Activated CD8-positive, alpha-beta memory T cell treated with anti-CD3 and anti-CD28 coated beads, Interleukin-2, amount 50 U/mL, for 24 hours (primary cell): ENCODE results near the gene GPR143.
"Not testable (repeated sequence)": the region's sequence is repeated elsewhere in the genome, so short reads cannot be mapped to it uniquely, and the experiment has no call there.

ENCODE experiments used
- DNase-seq: peaks from one replicate; pipeline ENCODE4 v3.0.0-alpha.2; 2020; ENCODE audit errors: extremely low read depth

Gene GPR143

GRCh38 chrX:9765737-9766097 is at the start of gene GPR143:
Gene GPR143 (minus strand): TSS chrX:9765847. CDS start chrX:9765817, 30 bp downstream.
- no peak for DNase-seq

- not testable (repeated sequence) for DNase-seq
Observed at GRCh38 chrX:9811086-9811485, 45.4 kb upstream of the GPR143 start.

- not testable (repeated sequence) for DNase-seq
Observed at GRCh38 chrX:9809876-9810275, 44.2 kb upstream of the GPR143 start.

GRCh38 chrX:9807355-9808182 is 41.9 kb upstream of the GPR143 start:
- DNase-seq = no peak

GRCh38 chrX:9805956-9806355 is 40.3 kb upstream of the GPR143 start:
- DNase-seq = no peak

- no peak for DNase-seq
Observed at GRCh38 chrX:9804444-9804843, 38.8 kb upstream of the GPR143 start.

GRCh38 chrX:9802737-9803136 is 37.1 kb upstream of the GPR143 start:
- no peak for DNase-seq

GRCh38 chrX:9797384-9798360 is 32.0 kb upstream of the GPR143 start:
- DNase-seq = no peak

GRCh38 chrX:9794495-9794894 is 28.8 kb upstream of the GPR143 start:
- no peak for DNase-seq

- no peak for DNase-seq
Observed at GRCh38 chrX:9790866-9791265, 25.2 kb upstream of the GPR143 start.

GRCh38 chrX:9789555-9789954 is 23.9 kb upstream of the GPR143 start:
- DNase-seq = no peak

GRCh38 chrX:9788911-9789310 is 23.3 kb upstream of the GPR143 start:
- no peak for DNase-seq

- no peak for DNase-seq
Observed at GRCh38 chrX:9786798-9787635, 21.4 kb upstream of the GPR143 start.

- no peak for DNase-seq
Observed at GRCh38 chrX:9785944-9786797, 20.5 kb upstream of the GPR143 start, which contains the start of gene SHROOM2. Gene SHROOM2 (plus strand): TSS chrX:9786429. CDS start chrX:9786546, 117 bp downstream.

- DNase-seq = no peak
Observed at GRCh38 chrX:9785254-9785943, 19.8 kb upstream of the GPR143 start.

- DNase-seq = no peak
Observed at GRCh38 chrX:9784332-9784731, 18.7 kb upstream of the GPR143 start.

- DNase-seq = no peak
Observed at GRCh38 chrX:9781941-9782340, 16.3 kb upstream of the GPR143 start.

GRCh38 chrX:9775930-9776329 is 10.3 kb upstream of the GPR143 start:
- DNase-seq = no peak

- no peak for DNase-seq
Observed at GRCh38 chrX:9772943-9773342, 7.3 kb upstream of the GPR143 start.

GRCh38 chrX:9770319-9770718 is 4.7 kb upstream of the GPR143 start:
- DNase-seq = no peak
